GM18526 (cell line): Measurements from ENCODE around the gene STPG3.
A peak's percentile ranks its signal among the peaks of the same experiment; 100 is the strongest.

Source experiments
- POLR2A ChIP-seq: IDR thresholded peaks from 3 replicates; pipeline ENCODE4 v1.6.1; 2011; ENCODE audit not compliant: insufficient read length; ENCODE audit errors: extremely low read depth

STPG3 gene

DNA sequence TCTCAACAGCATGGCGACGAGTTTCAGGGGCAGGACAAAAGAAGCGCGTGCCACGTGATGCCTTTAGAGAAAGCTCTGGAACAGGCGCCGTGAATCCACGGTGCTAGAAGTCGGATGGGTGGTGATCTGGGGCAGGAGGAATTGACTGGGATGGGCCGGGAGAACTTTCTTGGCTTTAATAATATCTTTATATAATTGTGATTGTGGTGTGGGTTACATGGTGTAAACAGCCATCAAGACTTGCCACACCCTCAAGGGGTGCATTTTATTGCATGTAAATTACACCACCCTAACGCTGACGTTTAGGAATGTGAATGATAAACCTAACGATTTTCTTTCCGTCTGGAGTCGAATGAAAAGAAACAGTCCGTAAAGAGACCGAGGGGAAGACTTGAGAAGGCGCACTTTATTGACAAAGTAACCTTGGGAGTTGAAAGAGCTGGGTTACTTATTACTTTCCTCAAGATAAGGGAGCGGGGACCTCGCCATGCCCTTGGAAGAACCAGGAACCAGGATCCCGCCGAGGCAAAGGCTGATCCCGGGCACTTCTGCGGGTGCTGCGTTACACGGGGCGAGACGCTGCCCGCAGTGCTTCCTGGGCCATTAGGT is 42.5 kb downstream of the STPG3 start:
- TF ChIP-seq POLR2A = no peak

DNA sequence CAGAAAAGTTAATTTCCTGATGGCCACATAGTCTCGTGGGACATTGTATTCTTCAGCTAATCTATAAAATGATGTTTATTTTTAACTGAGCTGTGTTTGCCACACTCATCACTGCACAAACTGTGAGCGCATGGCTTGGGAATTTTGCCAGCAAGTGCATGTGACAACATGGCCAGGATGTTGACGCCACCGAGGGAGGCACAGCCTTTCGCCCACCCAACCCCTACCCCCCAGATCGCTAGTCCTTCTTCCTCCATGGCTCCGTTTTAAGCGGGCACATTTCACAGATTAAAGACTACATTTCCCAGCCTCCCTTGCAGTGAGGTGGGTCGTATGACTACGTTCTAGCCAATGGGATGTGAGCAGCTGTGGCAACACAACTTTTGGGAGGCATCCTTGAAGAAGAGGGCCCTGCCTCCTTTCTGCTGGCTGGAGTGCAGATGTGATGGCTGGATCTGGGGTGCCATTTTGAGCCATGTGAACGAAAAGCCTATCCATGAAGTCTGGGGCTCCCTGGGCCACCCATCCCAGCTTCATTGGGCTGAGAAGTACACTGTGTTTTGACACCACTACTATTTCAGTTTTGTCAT is 43.1 kb downstream of the STPG3 start:
- TF ChIP-seq POLR2A = no peak

DNA sequence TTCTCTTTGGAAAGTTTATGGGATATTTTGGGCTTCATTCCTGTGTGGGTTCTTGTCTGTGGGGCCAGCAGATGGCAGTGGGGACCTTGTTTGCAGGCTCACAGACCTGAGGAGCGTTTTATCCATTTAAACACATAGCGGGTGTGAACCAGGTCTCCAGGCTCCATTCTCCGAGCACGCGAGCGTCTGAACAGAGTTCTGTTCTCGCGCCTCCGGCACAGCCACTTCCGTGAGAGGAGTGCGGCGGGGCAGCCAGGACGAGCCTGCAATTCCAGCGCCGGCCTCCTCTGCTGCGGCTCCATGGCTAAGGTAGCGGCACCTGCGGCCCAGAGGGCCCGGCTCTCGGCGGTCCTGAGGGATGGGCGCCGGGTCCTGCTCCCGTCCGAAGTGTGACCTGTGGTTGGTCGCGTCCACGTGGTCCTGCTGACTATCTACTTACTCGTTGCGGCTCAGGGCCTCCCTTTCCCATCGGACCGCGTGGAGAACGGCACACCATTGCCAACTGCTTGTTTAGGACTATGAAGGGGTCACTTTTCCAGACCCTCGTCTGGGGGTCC is 43.7 kb downstream of the STPG3 start:
- TF ChIP-seq POLR2A = no peak

DNA sequence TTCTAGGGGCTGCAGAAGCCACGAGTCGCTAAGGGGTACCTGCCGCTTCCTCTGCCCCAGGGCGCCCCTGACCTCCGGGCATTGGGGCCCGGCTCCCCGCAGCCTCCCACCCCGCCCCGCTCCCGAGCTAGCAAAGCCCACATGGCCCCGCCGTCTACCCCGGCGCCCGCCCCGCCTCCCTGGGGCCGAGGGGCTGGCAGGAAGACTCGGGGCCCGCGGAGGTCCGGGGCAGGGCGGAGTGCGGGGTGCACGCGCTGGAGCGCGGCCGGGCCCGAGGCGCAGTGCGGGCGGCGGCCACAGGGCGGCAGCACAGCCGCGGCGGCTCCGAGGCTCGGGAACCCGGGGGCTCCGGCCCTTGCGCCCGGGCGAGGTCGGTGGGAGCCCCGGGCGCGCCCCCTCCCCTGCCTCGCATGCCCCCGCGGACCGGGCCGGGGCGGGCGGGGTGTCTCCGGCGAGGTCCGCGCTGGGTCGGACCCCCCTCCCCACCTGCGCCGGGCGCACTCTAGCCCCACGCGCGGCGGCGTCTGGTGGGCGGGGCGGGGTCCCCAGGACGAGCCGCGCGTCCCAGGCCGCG is 44.2 kb downstream of the STPG3 start:
- TF ChIP-seq POLR2A = no peak

DNA sequence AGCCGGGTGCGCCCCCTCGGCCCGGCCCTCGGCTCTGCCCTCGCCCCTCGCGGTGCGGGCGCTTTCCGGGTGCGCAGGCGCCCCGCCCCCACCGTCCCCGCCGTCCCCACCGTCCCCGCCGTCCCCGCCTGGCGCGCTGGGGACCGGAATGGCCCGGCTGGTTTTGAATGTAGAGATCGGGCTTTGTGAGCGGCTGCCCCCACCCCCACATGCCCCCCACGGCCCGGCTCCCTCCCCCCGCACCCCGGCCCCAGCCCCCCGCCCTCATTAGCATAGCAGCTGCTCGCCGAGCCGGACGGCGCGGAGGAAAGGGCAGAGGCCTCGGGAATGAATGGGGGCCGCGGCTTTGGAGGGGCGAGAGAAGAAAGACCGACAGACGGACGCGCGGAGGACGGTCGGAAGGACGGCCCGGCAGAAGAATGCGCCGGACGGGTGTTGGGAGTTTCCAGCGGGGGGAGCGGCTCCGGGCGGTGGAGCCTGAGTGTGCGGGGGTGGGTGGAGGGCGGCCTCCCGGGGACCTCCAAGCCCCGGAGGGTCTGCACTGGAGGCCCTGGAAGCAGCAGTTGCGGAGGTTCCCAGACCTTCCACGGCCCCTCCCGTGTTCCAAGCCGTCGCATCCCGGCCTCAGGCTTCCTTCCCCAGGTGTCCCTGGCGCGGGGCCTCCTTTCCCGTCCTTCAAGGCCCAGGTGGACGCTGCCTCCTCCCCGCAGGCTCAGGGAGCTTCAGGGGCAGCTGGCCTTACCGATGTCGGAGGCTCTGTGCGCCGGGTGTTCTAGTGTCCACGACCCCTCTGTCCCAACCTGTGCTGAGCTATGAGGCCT is 45.0 kb downstream of the STPG3 start:
- no peak for TF ChIP-seq POLR2A

DNA sequence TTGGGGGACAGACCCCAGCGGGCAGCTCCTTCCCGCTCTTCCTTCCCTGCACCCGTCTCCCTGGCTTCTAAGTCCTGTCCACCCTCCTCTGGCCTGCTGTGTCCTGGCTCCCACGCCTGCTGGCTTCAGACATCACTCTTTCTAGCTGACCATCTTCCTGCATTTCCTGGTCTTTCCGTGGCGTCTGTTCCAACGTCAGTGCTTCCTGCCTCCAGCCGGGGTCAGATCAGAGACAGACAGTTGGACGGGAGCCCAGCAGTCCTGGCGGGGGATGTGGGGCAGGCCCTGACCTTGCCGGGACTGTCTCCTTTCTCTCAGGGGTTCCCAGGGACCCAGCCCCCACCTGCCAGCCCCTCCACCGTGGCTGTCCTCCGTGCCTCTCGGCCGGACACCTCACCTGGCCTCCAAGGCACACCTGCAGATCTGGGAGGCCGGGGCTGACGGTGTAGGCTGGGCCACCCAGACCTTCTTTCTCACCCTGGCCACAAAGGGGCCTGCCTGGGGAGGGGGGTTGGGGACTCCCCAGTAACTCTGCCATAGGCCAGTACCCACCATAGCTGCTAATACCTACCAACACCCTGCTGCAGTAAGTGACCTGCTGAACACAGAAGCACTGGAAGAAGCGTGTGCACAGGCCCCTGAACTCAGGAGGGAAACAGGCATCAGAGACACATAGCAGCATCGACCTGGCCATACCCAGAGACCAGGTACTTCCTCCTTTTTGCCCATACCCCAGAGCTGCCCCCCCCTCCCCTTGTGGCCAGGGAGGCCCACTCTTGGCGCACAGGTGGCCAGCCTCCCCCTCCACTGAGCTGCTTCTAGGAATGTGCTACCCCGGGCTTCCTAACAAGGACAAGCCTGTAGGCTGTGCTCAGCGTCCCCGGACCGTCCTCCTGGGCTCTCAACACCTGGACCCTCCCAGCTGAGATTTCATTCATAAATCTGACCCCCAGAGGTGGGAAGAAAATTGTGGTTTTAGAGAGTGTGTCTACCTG is 45.9 kb downstream of the STPG3 start:
- no peak for TF ChIP-seq POLR2A

DNA sequence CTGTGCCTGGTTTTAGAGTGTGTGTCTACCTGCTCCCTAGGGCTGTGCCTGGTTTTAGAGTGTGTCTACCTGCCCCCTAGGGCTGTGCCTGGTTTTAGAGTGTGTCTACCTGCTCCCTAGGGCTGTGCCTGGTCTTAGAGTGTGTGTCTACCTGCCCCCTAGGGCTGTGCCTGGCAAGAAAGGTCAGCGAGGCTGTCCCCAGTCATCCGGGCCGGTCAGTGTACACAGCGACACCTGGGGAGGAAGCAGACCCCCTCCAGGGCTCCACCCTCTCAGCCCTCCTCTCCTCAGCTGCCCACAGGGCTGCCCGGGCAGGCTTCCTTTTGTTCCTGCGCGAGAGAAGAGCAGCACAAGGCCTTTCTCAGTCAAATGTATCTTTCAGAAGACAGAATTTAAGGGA is 46.9 kb downstream of the STPG3 start:
- no peak for TF ChIP-seq POLR2A

DNA sequence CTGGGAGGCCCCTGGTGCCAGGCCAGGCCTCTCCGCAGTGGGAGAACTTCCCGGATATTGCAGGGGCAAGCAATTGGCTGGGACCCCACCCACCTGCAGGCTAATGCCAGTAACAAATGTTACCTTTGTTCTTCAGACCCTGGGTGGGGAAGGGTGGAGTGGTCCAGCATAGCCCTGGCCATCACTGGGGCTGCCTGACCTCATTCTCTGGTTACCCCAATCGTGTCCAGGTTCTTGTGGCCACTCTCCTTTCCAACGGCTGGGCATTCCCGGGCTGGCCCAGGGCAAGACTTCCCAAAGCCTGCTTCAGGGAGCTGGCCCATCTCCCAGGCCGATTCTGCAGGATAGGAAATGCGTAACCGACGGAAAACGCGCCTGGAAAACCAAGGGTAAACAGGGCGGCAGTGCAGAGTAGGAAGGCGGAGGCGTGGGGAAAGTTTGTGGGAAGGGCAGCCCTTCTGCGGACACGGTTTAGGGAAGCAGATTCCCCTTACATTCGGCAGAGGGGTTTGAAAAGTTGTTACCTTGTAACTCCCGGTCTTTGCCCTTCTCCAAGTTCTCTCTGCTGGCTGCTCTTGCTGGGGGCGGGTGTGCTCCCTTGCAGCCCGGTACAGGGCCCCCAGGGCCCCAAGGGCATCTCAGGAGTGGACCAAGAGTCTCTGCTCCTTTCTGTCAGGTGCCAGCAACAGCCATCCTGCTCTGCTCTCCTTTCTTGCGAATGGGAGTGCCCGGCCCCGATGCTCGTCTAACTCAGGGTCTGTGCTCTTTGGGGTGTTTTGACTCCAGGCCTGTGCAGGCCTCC is 47.5 kb downstream of the STPG3 start:
- no peak for TF ChIP-seq POLR2A

DNA sequence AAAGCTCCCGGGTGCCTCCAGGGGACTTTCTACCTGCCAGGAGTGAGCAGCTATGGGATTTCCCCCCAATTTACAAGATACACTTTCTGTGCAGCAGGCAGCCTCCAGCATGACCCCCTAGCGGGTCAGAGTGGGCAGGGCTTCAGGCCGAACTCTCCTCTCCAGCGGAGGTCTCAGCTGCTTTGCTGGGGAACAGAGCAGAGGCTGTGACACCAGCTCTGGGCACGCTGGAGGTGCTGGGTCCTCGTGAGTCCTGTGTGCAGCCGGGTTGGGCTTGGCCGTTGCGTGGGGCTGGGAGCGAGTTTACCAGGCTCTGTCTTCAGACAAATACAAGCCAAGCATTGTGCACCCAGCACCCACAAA is 48.1 kb downstream of the STPG3 start:
- TF ChIP-seq POLR2A = no peak

DNA sequence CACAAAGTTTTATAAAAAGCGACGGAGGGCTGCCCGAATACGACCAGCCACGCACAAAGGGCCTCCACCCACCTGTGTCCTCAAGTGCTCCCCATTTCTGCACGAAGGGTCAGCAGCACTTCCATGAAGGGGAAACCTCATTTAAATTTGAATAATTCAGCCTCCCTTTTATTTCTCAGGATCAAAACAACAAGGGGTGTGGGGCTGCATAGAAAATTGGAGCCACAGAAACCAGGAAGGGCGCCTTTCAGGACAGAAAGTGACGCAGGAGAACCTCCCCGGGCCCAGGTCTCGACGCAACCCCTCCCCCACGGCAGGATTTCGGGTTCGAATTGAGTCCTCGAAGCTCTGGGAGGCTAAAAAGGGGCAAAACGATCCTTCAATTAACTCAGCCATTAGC is 48.9 kb downstream of the STPG3 start:
- TF ChIP-seq POLR2A = no peak

DNA sequence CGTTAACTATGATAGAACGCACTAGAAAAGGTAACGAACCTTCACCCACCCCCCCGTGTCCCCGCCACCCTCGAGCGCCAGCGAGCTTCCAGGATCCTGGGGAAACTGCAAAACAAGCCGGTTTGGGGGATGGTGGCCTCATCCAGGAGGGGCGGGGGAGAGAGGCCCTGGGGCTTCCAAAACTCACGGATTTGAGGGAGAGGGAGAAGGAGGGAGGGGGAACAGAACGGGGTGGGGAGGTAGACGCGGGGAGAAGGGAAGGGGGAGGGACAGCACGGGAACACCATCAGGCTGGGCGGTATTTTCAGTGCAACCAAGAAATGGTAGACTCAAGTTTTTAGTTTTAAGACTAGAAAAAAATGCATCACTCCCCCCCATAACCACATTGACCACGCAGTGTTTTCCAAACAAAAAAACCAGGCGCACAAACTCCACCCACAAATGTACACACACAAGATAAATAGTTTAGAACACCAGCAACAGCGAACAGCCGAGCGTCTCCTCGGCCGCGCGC is 49.5 kb downstream of the STPG3 start:
- TF ChIP-seq POLR2A = no peak

DNA sequence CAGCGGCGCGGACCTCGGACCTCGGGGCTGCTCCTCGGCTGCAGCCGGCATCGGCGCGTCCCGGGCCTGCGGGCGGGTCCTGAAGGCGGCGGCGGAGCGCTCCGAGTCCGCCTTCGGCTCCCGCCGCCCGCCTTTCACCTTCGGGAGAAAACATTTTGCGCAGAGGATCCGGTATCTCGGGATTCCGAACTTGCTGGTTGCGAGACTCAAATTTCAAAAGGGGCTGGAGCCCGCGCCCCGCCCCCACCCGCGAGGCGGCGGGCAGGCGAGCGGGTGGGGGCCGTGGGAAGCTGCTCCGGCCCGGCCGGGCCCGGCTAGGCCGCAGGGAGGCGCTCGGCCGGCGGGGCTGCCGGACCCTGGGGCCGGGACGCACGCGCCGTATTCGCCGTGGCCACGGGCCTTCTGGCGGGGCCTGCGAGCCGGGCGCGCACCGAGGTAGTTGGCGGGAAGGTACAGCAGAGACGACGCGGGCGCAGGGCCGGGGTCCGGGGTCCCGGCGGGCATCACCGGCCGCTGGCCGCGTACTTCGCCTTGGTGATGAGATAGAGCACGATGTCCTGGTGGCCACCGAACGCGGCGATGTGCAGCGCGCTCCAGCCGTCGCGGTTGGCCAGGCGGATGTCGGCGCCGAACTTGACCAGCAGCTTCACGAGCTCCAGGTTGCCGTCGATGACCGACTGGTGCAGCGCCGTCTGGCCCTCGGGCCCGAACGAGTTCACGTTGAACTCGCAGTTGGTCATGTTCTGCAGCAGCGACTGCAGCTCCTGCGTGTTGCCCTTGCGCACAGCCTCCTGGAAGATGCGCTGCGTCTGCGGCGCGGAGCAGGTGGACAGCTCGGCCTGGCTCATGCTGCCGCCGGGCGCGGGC is 50.2 kb downstream of the STPG3 start:
- TF ChIP-seq POLR2A = no peak

DNA sequence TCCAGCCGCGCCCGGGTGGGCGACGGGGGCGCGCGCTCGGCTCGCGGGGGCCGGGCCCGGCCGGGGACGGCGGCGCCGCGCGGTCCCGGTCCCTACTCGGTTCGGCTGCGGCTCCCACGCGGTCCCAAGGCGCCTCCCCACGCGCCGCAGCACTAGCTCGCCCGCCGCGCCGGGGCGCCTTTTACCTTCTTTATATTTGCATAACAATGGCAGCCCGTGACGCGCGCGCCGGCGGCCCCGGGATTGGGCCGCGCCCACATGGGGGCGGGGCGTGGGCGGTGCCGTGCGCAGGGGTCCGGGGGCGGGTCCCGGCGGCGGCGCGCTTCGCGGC is 51.0 kb downstream of the STPG3 start, which contains the start of gene NRARP:
TSS of gene NRARP (minus strand) at position 154 of the 331 bp plus-strand sequence. CDS start 343 bp downstream, outside the sequence.
- peak; percentile 81 for TF ChIP-seq POLR2A
